Activated CD8-positive, alpha-beta memory T cell treated with anti-CD3 and anti-CD28 coated beads, Interleukin-2, amount 50 U/mL, for 1 hour (primary cell): Measurements from ENCODE around the gene NXPH1.

Experiments used
- DNase-seq: peaks from one replicate; pipeline ENCODE4 v3.0.0-alpha.2; 2020; ENCODE audit errors: extremely low read depth

Gene NXPH1

DNA sequence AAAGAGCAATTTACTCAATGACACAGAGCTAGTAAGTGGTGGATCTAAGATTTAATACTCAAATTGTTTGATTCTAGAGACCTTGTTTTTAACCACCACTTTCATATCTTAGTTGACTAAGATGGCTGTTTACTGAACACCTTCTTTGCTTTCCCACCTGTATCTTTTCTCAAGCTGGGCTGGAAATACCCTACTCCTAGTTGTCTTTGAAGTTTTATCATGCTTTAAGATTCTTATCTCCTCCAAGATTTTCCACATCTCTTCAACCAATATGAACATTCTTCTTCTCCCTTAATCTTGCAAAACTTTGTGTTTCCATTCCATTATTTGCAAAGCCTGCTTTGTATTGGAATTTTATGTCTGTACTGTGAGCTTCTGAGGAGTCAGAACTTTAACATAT is 157.9 kb downstream of the NXPH1 start:
- DNase-seq: no peak

DNA sequence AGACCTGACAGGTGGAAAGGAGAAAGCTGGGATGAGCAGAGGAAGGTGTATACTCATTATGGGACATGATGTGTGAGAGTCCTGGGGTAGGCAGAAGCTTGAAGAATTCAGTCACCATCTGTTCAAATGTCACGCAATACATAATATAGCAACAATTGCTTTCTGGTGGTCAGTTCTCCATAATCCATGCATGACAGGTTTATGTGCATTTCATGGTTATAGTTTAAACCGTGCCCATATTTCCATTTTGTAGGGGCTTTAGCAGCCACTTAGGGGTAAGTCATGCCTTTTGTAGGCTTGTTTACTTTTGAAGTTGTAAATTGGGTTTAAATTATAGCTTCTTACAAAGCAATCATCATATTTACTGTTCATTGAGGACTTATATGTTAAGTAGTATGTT is 158.8 kb downstream of the NXPH1 start:
- no peak for DNase-seq

DNA sequence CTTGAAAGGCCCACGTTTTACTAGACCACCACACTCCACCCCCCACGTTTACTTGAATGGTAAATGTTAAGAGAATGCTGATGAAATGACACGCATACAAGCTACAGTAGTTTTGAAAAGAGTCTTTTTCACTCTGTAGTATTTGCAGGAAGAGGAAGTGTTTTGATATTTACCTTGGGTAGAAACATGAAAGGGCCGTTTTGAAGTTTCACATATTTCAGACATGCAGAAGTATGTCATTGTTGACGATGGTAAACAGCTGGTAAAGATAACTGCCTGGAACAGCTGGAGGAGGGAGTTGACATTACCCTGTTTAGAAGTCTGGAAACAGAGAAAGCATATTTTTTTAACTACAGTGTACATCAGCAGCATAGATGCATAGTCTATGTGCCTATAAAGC is 160.7 kb downstream of the NXPH1 start:
- DNase-seq: no peak

DNA sequence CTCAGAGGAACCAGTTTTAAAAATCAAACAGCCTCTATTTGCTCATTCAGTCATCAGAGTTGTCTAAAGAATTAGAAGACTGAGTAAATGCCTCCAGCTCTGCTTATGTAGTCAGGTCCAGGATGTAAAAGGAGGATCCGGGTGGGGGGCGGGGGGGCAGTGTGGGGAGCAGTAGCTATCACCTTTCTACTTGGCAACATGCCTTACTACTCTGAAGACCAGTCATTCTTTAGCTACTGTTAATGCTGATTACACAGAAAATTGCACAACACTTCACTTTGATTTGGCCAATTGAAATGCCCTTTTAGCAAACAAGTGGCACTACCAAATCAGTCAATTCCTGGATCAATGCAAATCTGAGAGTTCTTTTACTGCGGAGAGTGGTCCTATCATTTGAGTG is 164.2 kb downstream of the NXPH1 start:
- no peak for DNase-seq

DNA sequence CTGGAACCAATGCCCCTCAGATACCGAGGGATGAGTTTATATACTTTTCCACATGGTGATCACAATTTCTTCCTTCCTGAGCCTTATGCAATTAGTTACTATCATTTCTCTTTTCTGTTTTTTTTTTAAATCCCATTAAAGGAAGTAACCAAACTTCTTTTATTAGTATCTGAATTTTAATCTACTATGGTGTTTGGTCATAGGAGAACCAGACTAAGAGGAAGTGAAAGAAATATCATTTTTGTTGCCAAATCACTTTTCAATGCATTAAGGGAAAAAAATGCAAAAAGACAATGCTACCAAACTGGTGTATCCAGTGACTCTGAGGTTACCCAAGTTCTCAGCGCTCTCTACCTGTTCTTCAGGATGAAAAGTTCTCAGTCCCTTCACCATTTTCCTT is 167.7 kb downstream of the NXPH1 start:
- DNase-seq: no peak

DNA sequence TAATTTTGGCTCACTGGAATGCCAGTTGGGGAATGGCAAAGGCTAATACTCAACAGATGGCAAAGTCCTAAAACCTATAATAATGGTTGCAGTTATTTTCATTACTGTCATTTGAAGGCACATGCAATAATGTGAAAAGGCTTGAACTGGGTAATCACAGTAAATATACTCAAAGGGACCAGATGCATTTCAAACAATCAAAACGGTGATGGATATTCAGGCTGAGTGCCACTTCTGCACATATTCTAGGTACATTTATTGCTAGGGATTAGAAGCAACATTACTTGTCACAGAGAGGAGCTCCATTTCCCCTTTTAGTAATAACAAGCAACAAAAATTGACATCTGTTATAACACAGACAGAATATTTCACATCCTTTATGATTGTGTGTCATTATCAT is 171.8 kb downstream of the NXPH1 start:
- no peak for DNase-seq

DNA sequence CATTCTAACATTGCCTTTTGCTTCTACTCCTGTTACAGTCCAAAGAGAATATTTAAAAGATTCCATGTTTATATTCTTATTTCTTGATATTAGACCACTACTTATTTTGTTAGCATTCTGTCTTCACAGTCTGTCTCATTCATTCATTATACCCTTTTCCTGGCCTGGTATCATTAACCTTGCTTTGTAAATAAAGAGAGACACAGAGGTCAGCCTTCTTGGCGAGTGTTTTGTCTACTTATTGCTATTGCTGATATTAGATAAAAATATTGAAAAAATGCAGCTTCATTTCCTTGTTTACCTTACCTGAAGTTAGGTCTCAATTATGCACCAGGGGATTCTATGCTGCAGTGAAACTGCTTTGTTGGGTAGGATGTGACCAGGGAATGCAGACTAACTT is 179.2 kb downstream of the NXPH1 start:
- DNase-seq: no peak

DNA sequence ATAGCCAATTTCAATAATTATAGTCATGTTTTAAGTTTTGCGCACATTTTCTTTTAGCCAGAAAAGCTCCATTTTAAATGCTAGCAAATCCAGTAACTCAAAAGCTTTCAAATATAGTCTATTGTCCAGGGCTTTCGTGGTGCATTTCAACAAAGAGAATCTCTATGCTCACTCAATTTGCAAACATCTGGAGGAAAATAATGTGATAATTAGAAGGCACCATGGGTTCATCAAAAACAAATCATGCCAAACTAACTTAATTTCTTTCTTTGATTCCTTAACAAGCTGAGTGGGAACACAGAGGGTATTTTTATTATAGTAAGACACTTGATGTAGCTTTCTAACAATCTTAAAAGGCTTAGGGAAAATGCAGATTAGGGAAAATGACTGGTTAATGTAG is 179.8 kb downstream of the NXPH1 start:
- DNase-seq: no peak

DNA sequence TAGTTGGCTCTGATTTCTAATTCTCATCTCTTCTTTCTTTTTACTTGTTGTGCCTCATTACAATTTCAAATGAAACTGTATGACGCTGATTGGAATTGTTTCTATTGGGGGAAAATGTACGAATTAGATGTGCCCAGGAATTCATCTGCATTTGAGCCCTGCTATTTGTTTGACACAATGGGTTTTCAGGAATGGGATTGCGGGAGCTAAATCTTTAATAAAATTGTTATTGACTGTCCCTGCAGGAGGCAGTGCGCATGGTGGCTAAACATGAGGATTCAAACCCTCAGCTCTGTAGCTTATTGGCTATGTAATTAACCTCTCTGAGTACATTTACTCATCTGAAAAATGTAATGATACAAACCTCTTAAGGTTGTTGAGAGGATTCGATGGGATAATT is 181.6 kb downstream of the NXPH1 start:
- no peak for DNase-seq

DNA sequence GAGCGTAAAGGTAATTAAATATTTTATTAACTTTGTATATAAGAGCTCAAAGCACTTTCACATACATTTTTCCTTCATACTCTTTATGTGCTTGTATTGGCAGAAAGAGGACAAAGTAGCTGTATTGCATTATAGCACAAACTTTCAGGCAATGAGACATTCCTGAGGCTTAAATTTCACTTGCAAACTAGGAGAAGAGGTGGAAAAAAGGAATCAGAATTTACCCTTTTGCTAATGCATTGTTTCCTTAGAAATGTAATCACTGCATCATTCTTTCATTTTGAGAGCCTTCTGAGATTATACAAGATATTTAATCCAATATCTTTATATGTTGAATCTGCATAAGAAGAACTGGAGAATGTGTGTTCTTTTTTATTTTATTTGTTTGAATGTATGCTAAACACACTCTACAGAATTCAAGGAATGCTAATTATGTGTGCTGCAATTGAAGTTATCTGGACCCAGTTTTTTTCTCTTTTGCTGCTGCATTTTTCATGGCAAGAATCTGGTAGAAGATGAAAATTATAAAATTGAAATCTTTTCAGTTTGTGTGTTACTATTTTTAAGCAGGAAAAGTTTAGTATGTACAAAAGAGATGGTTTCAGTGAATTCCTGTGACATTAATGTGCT is 185.1 kb downstream of the NXPH1 start:
- no peak for DNase-seq

DNA sequence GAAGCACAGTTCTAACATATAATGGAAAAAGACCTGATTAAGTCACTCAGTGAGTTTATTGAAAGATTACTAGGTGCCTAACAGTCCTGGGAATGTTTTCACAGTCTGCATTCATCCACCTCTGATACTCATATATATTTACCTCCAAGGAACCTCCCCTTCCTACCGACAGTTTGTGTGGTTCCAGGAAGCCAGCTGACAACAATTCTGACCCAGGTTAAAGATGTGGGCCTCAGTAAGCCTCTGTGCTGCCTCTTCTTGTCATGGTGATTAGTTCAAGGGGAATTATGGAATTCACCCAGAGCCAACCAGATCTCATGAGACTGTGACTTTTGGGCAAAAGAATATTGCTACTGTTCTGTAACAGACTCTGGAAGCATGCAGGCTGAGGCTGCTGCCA is 186.8 kb downstream of the NXPH1 start:
- no peak for DNase-seq

DNA sequence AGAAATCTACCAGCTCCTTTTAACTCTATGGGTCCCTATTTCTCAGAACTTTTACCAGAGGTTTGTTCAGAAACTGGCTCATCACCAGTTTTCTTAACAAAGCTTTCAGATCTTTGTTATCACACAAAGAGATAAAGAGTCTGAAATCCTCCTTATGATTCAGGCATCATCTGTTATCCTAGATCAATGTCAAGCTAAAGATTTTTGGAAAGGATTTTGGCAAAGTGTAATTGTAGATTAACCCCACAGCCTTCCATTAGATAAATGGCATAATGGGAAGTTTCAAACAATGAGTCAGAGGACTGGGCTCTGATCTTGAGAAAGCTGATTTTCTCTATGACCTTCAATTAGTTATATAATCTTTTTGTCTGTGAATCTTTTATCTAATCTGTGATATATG is 192.2 kb downstream of the NXPH1 start:
- no peak for DNase-seq

DNA sequence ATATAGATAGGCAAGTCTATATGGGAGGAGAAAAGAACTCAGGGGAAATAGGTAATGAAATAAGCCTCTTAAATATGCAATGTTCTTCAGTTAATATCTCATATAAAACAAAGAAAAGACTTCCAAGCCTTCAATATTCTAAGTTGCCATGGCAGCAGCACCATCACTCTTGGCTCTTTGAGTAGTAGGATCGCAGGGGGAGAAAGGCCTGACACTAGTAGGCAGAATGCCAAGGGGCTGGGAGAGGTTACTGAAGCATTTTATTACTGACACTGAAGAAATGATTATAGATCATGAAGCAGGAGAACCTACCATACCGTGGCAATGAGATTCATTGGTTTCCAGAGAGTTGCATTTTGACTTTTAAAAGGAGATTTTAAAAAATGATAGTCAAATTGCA is 193.9 kb downstream of the NXPH1 start:
- no peak for DNase-seq

DNA sequence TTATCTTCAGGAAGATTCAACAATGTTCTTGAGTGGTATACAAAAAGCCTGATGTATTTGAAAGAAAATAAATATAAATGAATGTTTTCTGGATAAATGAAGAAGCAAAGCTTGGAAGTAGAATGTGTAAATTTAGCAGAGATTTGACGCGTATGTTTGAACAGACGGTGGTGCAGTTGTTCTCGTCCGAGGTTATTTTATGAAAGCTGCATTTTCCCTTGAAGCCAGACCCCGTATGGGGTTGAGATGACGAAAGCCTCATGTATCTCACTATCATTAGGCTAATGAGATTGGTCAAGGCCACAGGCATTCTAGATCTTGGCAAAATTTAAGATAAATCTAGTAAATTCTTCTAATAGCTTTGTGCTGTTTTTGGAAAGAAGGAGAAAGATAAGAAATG is 195.2 kb downstream of the NXPH1 start:
- DNase-seq: no peak

DNA sequence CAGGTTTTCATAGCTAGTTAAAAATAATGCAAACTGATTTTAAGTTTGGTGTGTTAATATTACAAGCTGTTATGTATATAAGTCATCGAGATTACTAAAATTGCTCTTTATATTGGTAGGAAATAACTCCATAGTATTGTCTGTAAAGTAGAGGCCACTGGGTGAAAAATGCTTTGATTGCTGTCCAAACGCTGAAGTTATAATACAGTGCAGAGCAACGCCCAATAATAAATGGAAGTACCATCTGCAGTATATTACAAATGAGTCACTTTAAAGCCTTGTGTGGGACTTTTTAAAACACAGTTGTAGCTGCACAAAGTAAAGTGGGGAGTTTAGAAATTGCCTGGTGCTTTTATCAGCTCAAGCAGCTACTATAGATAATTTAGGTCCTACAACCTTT is 196.1 kb downstream of the NXPH1 start:
- no peak for DNase-seq

DNA sequence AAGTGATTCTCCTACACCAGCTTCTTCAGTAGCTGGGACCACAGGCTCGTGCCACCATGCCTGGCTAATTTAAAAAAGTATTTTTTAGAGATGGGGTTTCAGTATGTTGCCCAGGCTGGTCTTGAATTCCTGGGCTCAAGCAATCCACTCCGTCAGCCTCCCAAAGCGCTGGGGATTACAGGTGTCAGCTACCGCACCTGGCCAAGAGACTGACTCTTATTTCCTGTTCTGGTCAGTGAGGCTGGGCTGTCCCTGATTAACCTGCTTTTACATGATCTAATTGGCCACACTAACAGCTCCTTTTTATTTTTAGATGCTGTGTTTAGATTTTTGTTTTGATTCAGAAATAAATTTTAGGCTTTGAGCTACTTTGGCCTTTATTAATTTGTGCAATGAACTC is 203.9 kb downstream of the NXPH1 start:
- no peak for DNase-seq

DNA sequence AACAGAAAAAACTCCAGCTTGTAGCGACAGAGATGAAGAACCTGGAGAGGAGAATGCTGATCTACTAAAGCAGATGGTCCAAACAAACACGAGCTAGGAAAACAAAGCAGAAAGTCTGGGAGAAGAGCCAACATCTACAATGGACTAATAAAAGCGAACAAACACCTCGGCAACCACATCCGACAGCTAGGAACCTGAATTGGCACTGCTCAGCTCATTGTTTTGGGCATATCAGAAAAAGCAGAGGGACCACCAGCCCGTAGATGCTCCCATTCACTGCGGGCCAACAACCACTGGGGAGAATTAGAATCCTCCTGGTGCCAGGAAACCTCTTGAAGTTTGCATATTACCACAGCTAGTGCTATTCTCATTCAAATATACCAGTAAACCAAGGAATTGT is 204.7 kb downstream of the NXPH1 start:
- no peak for DNase-seq

DNA sequence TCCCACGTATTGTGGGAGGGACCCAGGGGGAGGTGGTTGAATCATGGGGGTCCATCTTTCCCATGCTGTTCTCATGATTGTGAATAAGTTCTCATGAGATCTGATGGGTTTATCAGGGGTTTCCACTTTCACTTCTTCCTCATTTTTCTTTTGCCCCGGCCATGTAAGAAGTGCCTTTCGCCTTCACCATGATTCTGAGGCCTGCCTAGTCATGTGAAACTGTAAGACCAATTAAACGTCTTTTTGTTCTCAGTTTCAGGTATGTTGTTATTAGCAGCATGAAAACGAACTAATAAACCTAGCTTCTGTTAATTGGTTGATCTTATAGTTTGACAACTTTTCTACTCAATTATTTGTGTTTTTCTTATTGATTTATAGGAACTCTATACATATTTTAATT is 206.3 kb downstream of the NXPH1 start:
- DNase-seq: no peak

DNA sequence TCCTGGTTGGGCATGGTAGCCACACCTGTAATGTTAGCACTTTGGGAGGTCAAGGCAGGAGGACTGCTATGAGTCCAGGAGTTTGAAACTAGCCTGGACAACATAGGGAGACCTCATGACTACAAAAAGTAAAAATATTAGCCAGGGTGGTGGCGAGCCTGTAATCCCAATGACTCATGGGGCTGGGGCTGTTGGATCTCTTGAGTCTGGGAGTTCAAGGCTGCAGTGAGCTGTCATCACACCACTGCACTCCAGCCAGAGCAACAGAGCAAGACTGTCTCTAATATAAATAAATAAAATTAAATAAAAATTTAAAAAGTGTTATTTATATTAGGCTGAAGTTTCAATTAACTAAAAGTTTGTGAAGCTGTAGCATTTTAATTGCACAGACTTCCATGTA is 207.3 kb downstream of the NXPH1 start:
- DNase-seq: no peak

DNA sequence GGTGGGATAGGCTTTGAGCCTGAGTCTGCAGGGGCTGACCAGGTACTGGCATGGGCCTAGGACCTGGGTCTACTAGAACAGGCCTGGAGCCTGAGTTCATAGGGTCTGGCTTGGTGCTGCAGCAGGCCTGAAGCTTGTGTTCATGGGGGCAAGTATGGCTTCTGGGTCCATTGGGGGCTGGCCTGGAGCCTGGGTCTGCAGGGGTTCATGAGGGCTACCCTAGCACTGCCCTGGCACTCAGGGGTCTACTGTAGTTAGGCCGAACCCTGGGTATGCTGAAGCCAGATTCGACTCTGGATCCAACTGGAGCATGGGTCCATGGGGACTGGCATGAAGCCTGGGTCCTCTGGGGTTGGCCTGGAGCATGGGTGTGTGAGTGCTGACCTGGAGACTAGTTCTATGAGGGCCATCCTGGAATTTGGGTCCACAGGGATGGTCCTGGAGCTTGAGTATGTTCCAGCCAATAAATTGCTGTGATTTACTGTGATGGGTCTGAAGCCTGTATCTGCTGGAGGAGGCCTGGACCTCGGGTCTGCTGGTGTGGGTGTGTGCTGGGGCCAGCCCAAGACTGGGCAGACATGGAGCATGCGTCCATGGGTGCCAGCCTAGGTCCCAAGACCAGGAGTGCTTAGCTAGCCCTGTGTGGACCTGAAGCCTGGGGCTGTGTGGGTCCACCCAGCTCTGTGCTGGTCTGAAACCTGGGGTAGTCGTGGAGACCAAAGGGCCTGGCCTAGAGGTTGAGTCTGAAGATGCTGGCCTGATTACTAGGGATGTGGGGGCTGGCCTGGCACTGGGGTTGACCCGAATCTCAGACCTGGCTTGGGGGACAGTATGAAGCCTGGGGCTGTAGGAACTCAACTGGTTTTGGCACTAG is 235.5 kb downstream of the NXPH1 start:
- DNase-seq: no peak

DNA sequence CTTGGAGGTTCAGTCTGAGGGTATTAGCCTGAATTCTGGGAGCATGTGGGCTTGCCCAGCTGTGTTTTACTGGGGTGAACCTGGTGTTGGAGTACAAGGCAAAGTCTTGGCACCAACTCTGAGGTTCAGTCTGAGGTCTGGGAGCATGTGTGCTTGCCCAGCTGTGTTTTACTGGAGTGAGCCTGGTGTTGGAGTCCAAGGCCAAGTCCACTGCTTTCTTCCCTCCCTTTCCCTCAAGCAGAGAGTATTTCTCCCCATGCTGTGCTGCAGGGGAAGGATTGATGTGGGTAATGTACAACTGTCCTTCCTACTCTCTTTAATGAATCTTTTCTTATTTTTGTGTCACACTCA is 236.1 kb downstream of the NXPH1 start:
- no peak for DNase-seq

DNA sequence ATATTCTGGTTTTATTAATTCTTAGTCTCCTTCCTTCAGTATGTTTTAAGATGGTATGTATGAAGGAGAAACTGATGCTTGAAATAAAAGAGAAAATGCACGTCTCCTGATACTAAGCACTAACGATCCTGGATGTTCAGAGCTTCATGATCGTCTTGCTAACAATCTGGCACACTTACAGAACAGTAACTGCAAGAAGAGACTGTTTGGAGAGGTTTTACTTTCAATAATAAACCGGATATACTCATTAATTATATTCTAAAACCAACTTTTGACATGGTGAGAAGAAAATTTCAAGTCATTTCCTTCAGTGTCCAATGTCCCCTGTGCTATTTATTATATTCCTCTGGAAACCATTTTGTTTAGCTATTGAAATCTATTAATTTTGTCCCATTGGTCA is 251.0 kb downstream of the NXPH1 start:
- no peak for DNase-seq

DNA sequence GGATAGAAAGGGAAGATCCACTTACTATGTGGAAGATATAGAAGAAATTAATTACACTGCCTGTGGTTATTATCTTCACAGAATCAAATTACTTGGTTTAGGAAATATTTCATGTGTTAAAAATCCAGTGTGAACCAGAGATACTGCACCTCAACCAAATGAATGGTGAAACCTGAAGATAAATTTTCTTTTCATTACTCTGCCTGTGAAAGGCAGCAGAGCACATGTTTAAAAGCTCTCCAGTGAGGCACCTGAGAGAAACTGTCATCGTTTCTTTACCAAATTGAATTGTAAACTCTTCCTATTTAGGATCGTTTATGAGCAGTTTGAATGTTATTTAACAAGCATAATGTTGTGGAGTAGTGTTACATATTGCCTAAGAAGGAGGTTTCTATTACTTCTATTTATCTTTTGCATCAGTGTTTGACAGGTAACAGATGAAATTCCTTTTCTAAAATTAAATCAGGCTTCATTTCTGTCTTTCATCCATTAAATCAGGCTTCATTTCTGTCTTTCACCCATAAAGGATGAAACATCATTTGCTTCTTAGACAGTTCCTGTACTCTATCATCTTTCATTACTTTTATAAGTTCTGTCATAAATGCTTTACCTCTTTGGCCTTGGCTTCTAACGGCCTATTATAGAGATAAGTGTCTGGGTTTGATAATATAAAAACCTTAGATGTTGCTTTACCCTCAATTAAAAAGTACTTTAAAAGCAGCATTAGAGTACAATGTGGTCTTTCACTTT is 266.6 kb downstream of the NXPH1 start:
- no peak for DNase-seq
